NCI-H510A treated with DMSO at 0.1 percent for 48 hours (cell line): ENCODE results near the gene SNX19.
A peak's percentile ranks its signal among the peaks of the same experiment; 100 is the strongest.
"Not testable (repeated sequence)": the region's sequence is repeated elsewhere in the genome, so short reads cannot be mapped to it uniquely, and the experiment has no call there.

Source experiments
- DNase-seq: peaks from one replicate; lab custom pipeline; 2025; lab: John Stamatoyannopoulos, UW

SNX19 gene

DNA sequence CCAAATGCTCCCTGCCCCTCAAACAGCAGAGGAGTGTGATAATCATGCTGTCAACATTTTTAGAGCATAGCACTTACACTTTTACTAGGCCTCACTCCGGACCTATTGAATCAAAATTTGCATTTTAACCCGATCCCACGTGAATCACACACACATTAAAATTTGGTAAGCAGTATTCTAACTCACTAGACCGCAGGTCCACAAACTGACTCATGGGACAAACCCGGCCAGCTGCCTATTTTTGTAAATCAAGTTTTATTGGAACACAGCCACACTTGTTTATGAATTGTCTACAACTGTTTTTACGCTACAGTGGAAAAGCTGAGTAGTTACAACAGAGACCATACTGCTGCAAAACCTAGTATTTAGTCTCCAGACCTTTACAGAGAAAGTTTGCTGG lies 43.3 kb downstream of the SNX19 start:
- DNase-seq: no peak

DNA sequence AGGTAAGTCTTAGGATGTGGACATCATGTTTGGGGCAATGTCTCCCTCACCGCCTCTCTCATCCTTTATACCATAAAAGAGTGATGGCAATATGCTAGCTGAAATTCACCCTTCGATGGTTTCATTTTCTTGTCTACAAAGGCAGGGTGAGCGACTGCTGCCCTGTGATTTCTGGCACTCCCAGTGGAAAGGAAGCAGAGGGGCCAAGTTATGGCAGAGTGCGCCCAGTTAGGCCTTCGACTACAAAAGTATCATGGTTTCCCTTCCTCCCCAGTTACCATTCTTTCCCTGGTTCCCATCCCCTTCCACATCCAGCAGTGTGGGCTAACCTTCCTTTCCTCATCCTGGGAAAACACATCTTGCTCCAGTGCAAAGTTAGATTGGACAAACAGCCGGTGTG lies 43.8 kb downstream of the SNX19 start:
- no peak for DNase-seq

DNA sequence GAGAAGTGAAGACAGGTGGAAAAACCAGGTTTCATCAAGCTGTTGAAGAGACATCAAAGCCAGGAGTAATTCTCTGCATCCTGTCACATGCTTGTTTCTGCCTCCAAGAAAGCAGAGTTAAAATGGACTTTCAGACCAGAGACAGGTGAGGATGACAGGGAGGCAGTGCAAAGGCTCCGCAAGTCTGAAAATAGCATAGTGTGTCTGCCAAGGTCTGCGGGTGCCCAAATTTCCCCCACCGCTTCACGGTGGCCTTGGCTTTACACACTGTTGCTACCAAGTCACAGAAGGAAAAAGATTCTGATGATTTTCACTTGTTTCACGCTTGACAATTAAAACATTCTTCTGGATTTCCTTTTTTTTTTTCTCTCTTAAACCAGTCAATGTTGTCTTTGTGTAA lies 44.2 kb downstream of the SNX19 start:
- DNase-seq: no peak

DNA sequence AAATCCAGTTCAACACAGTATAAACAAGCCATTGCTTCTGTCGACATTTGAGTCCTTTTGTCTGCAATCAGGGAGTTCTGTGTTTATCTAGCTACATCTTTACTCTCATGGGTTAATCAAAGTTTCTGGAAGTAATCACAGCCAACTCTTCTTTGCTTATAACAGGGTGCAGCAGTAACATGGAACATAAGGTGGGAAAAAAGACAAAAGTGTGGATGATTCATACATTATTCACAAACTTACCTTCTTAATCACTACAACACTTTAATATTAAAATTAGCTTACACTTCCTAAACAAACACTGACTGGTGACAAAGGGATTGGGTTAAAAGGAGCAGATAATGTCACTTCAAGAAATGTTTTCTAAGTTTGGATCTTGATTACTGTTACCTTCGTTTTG lies 44.7 kb downstream of the SNX19 start:
- DNase-seq: no peak

DNA sequence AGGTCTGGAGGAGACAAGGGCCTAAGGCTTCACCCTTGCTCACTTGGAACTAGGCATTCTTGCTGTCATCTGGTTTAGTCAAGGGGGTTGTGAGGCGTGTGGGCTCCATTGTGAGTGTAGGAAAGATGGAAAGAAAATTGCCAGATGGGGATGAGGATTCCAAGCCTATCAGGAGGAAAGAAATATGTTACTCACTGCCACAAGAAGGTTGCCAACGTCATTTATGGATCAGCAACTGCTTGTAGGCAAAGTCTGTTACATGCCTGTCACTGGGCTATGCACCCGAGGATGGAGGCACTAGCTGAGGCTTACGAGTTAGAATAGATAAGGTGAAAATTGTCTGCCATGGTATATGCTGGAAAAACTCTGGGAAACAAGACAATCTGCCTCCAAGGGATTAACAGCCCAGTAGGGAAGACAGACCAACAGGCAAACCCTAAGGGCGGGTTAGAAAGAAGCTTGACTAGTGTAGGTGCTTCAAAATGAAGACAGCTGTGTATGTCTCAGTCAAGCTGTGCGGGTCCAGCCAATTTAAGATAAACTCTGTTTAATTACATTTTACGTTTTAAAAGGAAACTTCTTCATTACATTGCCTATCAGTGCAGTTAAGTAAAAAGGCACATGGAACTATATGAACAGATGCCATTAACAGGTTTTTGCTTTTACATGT lies 47.4 kb downstream of the SNX19 start:
- DNase-seq: no peak

DNA sequence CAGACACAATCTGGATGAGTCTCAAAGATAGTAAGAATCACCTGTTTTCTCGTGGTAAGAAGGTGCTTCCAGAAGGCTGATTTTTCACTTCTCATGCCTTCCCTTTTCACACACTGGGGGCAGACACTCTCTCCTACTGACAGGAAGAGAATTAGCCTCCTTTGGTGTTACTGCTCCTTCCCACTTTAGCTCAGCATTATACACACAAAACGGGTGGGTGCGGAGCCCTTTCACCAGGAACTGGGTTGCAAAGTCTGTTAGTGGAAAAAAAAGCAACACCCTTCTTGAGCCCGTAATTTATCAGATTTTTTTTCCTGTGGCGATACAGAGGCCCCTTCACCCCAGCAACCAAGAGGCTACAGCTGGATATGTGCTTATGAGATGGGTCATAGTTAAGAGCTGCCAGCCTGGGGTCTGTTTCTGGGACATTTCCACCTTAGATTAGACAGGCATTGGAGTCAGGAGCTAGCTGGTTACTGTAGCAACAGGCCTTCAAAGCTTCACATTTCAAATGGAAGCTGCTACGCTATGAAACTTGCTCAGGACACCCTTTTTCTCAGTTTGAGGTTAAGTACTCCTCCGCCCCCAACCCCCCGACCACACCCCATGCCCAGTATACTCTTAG lies 48.1 kb downstream of the SNX19 start:
- no peak for DNase-seq

DNA sequence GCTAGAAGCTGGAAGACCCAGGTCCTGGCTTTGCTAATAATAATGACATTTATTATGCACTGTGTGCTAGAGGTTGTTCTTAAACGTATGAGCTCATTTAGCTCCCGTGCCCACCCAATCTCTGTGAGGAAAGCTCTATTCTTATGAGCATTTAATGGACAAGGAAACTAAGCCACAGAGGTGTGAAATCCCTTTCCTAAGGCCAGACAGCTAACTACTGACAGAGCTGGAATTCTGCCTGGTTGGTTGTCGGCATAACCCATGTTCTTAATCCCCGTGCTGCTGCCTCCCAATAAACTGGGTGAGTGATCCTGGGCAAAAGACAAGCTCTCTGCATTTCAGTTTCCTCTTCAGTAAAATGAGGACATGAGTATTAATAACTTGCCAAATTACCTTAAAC lies 49.4 kb downstream of the SNX19 start:
- no peak for DNase-seq

DNA sequence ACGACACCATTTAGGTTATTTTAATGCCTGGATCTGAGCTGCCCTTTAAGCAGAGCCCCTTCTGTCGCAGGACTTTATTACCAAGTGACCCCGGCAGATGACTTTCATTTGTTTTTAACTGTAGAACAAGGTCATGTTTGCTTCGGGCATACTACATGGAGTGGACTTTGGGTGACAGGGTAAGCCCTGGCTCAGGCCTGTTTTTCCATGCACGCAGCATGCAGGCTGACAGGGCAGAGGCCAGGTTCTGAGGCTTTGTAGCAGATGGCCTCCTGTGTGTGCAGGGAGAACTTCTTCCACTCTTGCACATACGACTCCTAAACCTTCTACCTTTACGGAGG lies 50.5 kb downstream of the SNX19 start:
- no peak for DNase-seq

DNA sequence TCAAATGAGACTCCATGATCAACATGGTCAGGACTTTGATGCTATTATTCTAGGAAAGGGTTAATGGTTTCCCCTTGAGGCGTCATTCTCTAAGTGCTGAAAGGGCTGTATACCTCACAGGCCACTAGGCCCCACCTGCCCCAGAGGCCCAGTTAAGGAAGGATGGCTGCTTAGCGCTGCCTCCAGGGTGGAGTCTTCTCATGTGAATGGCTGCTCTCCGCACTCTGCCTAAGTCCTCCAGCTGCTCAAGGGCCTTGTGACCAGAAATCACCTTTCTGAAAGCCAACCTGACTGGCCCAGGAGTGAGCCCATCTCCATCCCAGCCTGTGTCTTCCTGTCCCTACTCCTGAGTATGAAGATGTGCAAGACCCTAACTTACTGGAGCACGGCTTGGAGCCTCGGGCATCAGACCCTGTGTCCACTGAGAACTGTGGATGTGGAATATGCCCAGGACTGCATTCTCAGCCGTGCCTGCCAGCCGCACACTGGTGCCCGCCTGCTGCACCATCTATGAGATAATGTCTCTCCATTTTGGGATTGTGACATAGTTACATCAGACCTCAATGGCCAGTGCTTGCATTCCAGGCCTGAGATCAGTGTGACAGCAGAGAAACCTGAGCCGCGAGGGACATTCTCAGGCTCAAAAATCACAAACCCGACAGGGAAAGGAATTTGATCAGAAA lies 51.0 kb downstream of the SNX19 start:
- no peak for DNase-seq

DNA sequence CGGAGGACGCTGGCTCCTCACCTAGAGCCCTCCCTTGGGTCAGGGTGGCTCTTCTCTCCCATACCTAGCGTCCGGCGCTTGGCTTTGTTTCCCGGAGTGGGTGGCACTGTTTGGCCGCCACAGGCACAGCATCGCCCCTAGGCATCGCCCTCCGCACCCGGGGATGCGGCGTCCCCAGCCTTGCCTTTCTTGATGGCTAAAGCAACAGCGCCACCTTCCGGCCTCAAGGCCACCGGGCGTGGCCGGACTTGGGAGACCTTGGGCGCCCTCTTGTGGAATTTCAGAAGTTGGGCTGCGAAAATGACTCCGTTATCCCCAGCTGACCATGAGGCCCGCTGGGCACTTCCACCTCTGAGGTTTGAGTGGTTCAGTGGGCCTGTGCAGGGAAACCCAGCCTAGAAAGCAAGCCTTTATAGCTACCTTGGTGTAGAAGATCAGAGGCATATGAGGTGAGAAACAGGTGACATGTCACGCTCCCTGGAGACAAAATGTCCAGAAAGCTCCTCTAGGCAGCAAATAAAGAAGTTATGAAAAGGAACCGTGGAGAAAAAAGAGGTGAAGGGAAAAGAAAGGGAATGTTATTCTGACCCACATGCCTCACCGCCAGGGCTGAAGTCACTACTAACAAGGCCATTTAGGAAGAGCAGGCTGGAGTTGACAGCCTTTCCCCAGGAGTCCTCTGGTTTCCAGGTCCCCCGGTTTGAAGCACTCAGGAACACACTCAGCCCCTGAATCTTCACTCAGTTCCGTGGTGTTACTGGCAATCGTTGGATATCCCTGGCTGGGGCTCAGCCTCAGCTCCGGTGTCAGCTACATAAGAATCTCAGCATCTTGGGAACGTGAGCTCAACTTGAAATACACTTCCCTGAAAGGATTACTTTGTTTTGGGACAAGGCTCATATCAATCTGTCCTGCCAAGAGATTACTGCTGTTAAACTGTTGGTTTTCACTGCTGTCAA lies 54.1 kb downstream of the SNX19 start:
- peak; percentile 46 for DNase-seq

DNA sequence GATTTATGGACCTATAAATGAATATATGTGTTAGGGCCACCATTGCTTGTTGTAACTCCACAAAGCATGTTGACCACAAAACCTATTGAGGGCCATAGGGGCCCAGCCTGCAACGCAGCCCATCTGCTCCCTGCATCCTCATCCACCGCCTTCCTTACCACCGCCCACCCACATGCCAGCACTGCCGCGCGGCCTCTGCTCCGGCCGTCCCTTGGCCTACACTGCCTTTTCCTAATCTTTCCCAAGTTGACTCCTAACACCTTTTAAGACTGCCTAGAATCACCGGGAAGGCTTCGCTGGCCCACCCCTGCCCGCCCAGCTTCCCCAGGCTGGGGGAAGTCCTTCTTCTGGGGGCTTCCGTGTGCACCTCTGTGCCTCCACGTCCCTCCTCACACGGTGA lies 55.0 kb downstream of the SNX19 start:
- no peak for DNase-seq

DNA sequence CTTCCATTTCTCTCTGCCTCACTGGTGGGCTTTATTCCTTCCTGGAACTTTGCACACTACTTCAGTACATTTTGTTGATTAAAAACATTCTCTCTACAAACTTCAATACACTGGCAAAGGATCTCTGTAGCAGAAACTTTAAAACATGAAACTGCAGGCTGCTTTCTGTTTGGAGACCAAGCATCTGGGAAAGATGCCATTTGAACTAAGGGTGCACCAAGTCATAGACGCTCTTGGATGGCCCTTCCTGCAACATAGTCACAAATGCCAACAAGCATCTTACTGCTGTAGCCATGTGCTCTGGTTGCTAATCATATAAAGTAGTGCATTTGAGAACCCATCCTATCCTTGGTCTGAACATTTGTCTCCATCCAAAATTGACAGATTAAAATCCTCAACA lies 56.4 kb downstream of the SNX19 start:
- no peak for DNase-seq

DNA sequence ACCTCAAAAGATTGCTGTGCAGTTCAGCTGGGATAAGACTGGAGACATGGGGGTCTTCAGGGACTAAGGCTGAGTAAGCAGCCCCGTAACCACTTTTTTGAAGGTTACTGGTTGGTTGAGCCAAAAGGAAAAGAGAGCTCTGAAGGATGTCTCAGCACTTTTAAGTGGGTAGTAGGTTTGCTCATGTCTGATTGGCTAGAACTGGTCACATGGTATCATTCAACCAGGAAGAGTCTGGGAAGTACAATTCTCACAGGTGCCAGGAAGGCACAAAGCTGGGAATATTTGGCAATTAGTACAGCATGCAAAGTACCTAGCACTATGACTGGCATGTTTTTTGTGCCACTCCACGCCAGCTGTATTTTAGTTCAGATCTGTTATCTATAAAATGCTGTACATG lies 58.1 kb downstream of the SNX19 start:
- no peak for DNase-seq

DNA sequence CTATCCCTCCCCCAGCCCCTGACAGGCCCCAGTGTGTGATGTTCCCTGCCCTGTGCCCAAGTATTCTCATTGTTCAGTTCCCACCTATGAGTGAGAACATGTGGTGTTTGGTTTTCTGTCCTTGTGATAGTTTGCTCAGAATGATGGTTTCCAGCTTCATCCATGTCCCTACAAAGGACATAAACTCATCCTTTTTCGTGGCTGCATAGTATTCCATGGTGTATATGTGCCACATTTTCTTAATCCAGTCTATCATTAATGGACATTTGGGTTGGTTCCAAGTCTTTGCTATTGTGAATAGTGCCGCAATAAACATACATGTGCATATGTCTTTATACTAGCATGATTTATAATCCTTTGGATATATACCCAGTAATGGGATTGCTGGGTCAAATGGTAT lies 60.6 kb downstream of the SNX19 start:
- not testable (repeated sequence) for DNase-seq

DNA sequence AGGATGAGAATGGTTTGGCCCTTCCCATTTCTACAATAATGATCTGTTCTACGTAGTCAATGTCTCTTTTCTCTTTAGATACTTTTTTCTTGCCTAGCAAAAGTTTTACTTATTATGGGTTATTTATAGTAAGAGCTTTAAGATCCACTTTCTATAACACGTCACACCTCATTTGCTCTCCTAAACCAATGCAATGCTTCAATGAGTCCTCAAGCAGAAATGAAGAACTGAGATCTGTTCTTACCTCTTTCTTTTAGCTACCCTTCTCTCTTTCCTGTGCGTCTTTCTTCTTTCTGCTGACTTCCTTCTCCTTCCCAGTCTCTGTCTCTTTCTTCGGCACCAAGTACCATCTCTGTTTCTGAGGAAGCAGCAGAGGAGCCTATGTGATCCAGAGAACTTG lies 61.8 kb downstream of the SNX19 start:
- DNase-seq: no peak

DNA sequence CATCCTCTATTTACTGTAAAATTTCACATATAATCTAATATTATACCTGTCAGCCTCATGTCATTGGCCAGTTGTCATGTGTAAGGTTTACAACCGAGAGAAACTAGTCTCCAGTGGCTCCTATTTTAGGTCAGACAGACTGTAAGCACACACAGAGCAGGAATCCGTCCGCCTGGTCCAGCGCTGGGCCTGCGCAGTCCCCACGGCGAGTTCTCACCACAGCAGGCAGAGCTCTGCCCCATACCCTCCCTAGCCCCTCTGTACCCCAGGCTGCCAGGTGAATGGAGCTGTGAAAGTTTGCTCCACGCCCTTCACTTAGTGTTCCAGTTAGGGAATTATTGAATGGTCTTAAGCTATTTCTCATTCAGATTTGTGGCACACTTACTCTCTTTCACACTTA lies 63.7 kb downstream of the SNX19 start:
- no peak for DNase-seq

DNA sequence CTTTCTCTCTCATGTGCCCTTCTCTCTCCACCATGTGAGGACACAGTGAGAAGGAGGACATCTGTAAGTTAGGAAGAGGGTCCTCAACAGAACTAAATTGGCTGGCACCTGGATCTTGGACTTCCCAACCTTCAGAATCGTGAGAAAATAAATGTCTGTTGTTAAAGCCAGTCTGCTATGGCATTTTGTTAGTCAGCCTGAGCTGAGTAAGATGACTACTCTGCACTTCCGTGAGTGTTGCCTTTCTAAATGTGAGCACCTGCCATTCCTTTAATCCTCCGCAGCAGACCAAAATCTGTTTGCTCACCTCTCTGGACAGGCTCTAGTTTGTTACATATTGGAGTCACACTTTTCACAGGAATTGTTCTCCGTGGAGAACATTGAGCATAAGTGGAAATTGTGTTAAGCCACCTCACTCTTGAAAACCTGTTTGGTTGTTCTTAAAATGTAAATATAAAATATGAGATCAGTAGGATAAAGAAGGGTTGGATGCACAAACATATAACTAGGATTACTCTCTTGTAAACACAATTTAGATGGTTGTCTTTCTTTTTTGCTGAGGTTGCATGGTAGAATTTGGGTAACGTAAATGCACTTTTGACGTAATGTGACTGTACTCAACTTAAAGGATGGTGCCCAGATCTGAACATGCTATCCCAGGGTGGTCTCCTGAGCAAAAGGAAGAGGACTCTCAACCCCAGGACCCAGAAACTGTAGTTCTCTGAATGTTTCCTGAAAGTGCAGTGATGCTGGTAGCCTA lies 65.9 kb downstream of the SNX19 start:
- no peak for DNase-seq

DNA sequence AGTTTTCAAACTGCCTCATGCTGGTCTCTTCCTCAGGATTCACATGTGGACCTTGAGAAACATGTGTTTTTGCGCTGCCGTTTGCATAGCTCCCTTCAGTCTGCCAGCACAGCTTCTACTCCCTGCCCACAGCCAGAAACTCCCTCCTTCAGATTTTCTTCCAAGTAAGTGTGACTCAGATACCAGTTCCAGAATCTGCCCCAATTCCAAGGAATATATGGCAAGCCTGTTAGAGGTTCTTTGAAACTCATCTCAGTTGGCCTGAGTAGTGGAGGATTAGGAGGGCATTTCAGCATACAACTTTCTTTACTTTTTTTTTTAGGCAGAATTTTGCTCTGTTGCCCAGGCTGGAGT lies 67.1 kb downstream of the SNX19 start:
- DNase-seq: no peak

DNA sequence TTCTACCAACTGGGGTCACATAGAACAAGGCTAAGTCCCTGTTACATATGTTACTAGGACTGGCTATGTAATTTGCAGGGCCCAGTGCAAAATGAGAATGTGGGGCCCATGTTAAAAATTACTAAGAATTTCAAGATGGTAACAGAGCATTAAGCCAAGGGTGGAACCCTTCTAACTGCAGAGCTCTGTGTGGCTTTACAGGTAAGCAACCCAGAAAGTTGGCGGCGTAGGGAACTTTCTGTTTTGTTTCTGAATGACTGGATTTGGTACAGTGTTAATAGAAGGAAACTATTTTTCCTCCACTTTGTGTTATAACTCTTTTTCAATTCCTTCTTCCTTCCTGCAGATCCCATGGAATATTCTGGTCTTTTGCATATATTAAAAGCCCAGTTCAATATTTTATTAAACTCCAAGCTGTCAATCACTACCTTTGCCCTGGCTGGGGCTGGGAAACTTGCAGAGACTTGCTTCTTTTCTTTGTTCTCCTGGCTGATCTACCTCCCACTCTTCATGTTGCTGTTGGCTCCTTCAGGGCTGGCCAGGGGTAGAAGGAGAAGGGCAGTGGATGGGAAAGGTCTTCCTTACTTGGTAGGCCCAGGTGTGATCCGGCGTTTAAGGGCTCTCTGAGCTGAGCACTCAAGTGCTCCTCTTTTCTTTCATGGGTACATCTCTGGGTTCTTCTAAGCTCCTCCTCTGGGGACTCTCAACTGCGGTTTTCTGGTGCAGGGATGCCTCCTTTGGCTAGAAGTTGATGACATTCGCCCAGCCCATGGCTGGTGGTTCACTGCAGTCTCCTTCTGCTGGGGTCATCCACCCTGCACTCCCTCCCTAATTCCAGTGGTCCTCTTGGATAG lies 67.7 kb downstream of the SNX19 start:
- DNase-seq: no peak

DNA sequence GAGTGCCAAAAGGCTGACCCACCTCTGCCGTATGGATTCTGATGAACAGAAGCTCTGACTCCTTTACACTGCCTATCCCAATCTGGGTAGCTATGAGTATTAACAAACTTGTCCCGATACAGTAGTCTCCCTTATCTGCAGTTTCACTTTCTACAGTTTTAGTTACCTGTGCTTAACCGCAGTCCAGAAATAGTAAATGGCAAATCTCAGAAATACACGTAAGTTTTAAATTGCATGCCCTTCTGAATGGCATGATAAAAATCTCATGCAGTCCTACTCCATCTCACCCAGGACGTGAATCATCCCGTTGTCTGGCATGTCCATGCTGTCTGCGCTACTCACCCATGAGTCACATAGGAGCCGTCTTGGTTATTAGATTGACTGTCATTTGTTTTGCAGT lies 68.8 kb downstream of the SNX19 start:
- no peak for DNase-seq

DNA sequence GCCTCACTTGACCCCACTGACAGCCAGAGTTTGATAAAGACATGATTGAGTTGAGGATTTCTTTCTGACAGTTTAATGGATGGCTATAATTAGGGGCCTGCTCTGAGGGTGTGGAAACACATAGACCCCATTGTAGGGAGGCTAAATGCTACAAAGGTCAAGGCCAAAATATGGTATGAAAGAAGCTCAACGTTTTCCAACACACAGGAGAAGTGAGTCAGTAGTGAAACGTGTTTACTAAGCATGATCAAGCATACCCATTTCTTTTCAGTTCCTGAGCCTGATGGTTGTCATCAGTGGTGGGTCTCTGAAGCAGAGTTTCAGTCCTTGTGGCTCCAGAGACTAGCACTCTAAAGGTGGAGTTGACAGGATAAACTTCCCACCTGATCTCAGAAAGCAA lies 69.7 kb downstream of the SNX19 start:
- no peak for DNase-seq
